Stimulated activated CD4-positive, alpha-beta T cell treated with anti-CD3 and anti-CD28 coated beads, TNF-alpha, amount 100 ng/mL, for 48 hours (primary cell): ENCODE data around the gene C4B.
"Not testable (repeated sequence)": the region's sequence is repeated elsewhere in the genome, so short reads cannot be mapped to it uniquely, and the experiment has no call there.

Experiments used
- DNase-seq, 3 donors: peaks; one replicate each; pipeline ENCODE4 v3.0.0-alpha.2; 2020; ENCODE audit warnings: low read depth in 3 of 3

C4B gene

GRCh38 chr6:32050562-32050961 is 36.0 kb downstream of the C4B start:
- no peak for DNase-seq

GRCh38 chr6:32052626-32053025 is 38.0 kb downstream of the C4B start:
- not testable (repeated sequence) for DNase-seq

- DNase-seq = not testable (repeated sequence)
Observed at GRCh38 chr6:32053314-32053713, 38.7 kb downstream of the C4B start.

- not testable (repeated sequence) for DNase-seq
Observed at GRCh38 chr6:32055756-32056155, 41.2 kb downstream of the C4B start.

GRCh38 chr6:32056254-32056653 is 41.7 kb downstream of the C4B start:
- DNase-seq = no peak

- DNase-seq = no peak
Observed at GRCh38 chr6:32057966-32058365, 43.4 kb downstream of the C4B start.

- no peak for DNase-seq
Observed at GRCh38 chr6:32058511-32058963, 43.9 kb downstream of the C4B start.

- no peak for DNase-seq
Observed at GRCh38 chr6:32060966-32061655, 46.5 kb downstream of the C4B start.

- no peak for DNase-seq
Observed at GRCh38 chr6:32064706-32065105, 50.1 kb downstream of the C4B start.

- DNase-seq = not testable (repeated sequence)
Observed at GRCh38 chr6:32067521-32067920, 52.9 kb downstream of the C4B start.

GRCh38 chr6:32068315-32068714 is 53.7 kb downstream of the C4B start:
- DNase-seq = not testable (repeated sequence)

GRCh38 chr6:32068867-32069266 is 54.3 kb downstream of the C4B start:
- DNase-seq = no peak

GRCh38 chr6:32069460-32069859 is 54.9 kb downstream of the C4B start:
- no peak for DNase-seq

GRCh38 chr6:32069878-32070515 is 55.4 kb downstream of the C4B start:
- no peak for DNase-seq

- no peak for DNase-seq
Observed at GRCh38 chr6:32070814-32071543, 56.4 kb downstream of the C4B start.

GRCh38 chr6:32073101-32073500 is 58.5 kb downstream of the C4B start:
- no peak for DNase-seq

- no peak for DNase-seq
Observed at GRCh38 chr6:32073613-32074012, 59.0 kb downstream of the C4B start.

GRCh38 chr6:32074996-32075532 is 60.5 kb downstream of the C4B start:
- DNase-seq = no peak

GRCh38 chr6:32075781-32076180 is 61.2 kb downstream of the C4B start:
- no peak for DNase-seq

GRCh38 chr6:32076321-32076809 is 61.8 kb downstream of the C4B start:
- DNase-seq = no peak

GRCh38 chr6:32079566-32080290 is 65.1 kb downstream of the C4B start:
- DNase-seq = no peak
